ENCODE measurements around the gene GALK1.

The GALK1 gene

DNA sequence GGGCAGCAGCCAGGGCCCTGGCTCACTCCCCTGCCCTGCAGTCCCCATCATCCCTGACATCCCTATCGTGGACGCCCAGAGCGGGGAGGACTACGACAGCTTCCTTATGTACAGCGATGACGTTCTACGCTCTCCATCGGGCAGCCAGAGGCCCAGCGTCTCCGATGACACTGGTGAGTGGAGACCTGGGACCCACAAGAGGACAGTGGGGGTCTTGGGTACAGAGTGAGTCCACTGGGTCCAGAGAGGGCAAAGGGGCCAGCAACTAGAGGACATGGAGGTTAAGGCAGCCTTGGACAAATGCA, 12.6 kb downstream of the GALK1 start:
- Histone ChIP-seq H3K4me2 (ENCODE audit: insufficient read depth, low read length, poor library complexity, severe bottlenecking) (no peak overlapping the region), H3K9ac (ENCODE audit: low read depth, low read length, poor library complexity) (peak overlapping the region; percentile 54), H3K4ac (ENCODE audit: low read length) (no peak overlapping the region), H3K14ac (ENCODE audit: low read length) (no peak overlapping the region), H2AFZ (ENCODE audit: low read length) (no peak overlapping the region), H3K9me3 (replicated peaks in 1 of 2; ENCODE audit: control insufficient read depth in 2 of 2, insufficient read depth in 1 of 2, low read depth in 1 of 2, low read length in 2 of 2) (no peaks in the 10 kb centered on the region), H3K18ac (ENCODE audit: low read length) (no peak overlapping the region), H3K36me3 (replicated peaks in 1 of 2; ENCODE audit: control insufficient read depth in 2 of 2, insufficient read depth in 2 of 2, low read length in 2 of 2) (no peaks in the 10 kb centered on the region), H2BK5ac (ENCODE audit: low read length) (peak overlapping the region; percentile 60), H2AK5ac (ENCODE audit: low read depth, low read length) (peak overlapping the region; percentile 93), H3K27me3 (ENCODE audit: control insufficient read depth in 3 of 3, insufficient read depth in 3 of 3, low read depth in 1 of 3, low read length in 3 of 3) (peaks cover 0 to 21% (median 5%) of the 10 kb centered on the region in 3 experiments), H3K27ac (replicated peaks; ENCODE audit: low read length) (no peak overlapping the region), H2BK120ac (ENCODE audit: low read depth, low read length) (no peak overlapping the region), H3K23ac (ENCODE audit: low read depth, low read length, poor library complexity) (no peak overlapping the region), H2BK12ac (ENCODE audit: low read length) (no peak overlapping the region), H4K8ac (ENCODE audit: low read depth, low read length) (peak overlapping the region; percentile 86), H3K4me3 (ENCODE audit: low read length in 2 of 2) (peak overlapping the region in 1 of 2 donors; percentile 5), H3K79me1 (ENCODE audit: low read depth, low read length) (peaks cover 3% of the 10 kb centered on the region), H2BK15ac (ENCODE audit: low read length) (peak overlapping the region; percentile 79), H3K4me1 (ENCODE audit: control insufficient read depth in 2 of 2, insufficient read depth in 1 of 2, low read depth in 1 of 2, low read length in 2 of 2) (peaks cover 0 to 8% of the 10 kb centered on the region in 2 donors), H4K91ac (ENCODE audit: low read depth, low read length, poor library complexity) (no peak overlapping the region)
- WGBS, 2 donors (ENCODE audit: extremely low coverage in 2 of 2, insufficient read length in 2 of 2, insufficient replicate concordance in 1 of 2), result no CpG with 5 or more reads among the region's 10 CpGs
- DNase-seq (ENCODE audit: low spot score), result no peak

- no CpG with 5 or more reads among the region's 24 CpGs for WGBS, 2 donors (ENCODE audit: extremely low coverage in 2 of 2, insufficient read length in 2 of 2, insufficient replicate concordance in 1 of 2)
These were observed 13.2 kb downstream of the GALK1 start for GRCh38 chr17:75751676-75752404.

DNA sequence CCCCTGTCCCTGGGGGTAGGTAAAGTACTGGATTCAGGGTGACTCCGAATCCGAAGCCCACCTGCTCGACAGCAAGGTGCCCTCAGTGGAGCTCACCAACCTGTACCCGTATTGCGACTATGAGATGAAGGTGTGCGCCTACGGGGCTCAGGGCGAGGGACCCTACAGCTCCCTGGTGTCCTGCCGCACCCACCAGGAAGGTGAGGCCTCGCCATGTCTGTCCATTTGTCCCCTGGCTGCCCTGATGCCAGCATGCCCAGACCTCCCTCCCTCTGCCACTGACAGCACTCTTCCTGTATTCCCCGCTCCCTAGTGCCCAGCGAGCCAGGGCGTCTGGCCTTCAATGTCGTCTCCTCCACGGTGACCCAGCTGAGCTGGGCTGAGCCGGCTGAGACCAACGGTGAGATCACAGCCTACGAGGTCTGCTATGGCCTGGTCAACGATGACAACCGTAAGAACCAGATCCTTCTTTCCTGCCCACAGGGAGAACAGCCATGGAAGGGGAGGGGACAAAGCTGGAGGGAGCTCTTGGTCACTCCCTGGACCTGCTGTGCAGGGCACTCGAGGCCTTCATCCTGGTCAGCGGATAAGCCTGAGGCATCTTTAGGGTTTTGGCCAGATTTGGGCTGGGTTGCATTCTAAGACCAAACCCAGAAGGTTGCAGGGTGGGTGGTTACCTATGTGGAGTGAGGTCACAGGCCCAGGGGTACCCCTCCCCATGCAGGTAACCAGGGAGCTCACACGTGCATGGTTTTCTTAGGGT, 14.2 kb downstream of the GALK1 start:
- H4K91ac ChIP-seq (ENCODE audit: low read depth, low read length, poor library complexity), result no peak overlapping the region
- DNase-seq (ENCODE audit: low spot score), result no peak
- H3K23ac ChIP-seq (ENCODE audit: low read depth, low read length, poor library complexity), result peak overlapping the region; percentile 73
- no peak overlapping the region for H3K27ac ChIP-seq (replicated peaks; ENCODE audit: low read length)
- no peak overlapping the region for H3K4me2 ChIP-seq (ENCODE audit: insufficient read depth, low read length, poor library complexity, severe bottlenecking)
- peak overlapping the region; percentile 23 for H3K4ac ChIP-seq (ENCODE audit: low read length)
- peak overlapping the region; percentile 58 for H3K18ac ChIP-seq (ENCODE audit: low read length)
- no peaks in the 10 kb centered on the region for H3K36me3 ChIP-seq (replicated peaks in 1 of 2; ENCODE audit: control insufficient read depth in 2 of 2, insufficient read depth in 2 of 2, low read length in 2 of 2)
- H3K9ac ChIP-seq (ENCODE audit: low read depth, low read length, poor library complexity), result peak overlapping the region; percentile 2
- no peaks in the 10 kb centered on the region for H3K9me3 ChIP-seq (replicated peaks in 1 of 2; ENCODE audit: control insufficient read depth in 2 of 2, insufficient read depth in 1 of 2, low read depth in 1 of 2, low read length in 2 of 2)
- peak overlapping the region; percentile 60 for H2BK5ac ChIP-seq (ENCODE audit: low read length)
- H2BK12ac ChIP-seq (ENCODE audit: low read length), result peak overlapping the region; percentile 58
- H3K4me3 ChIP-seq (ENCODE audit: low read length in 2 of 2), result no peak overlapping the region
- WGBS, 2 donors (ENCODE audit: extremely low coverage in 2 of 2, insufficient read length in 2 of 2, insufficient replicate concordance in 1 of 2), result no CpG with 5 or more reads among the region's 23 CpGs
- H3K27me3 ChIP-seq (ENCODE audit: control insufficient read depth in 3 of 3, insufficient read depth in 3 of 3, low read depth in 1 of 3, low read length in 3 of 3), result peaks cover 0 to 21% (median 5%) of the 10 kb centered on the region in 3 experiments
- no peak overlapping the region for H2AFZ ChIP-seq (ENCODE audit: low read length)
- H2AK5ac ChIP-seq (ENCODE audit: low read depth, low read length), result peak overlapping the region; percentile 89
- peaks cover 2% of the 10 kb centered on the region for H3K79me1 ChIP-seq (ENCODE audit: low read depth, low read length)
- H2BK15ac ChIP-seq (ENCODE audit: low read length), result peak overlapping the region; percentile 89
- H4K8ac ChIP-seq (ENCODE audit: low read depth, low read length), result no peak overlapping the region
- no peak overlapping the region for H3K14ac ChIP-seq (ENCODE audit: low read length)
- peaks cover 0 to 8% of the 10 kb centered on the region in 2 donors for H3K4me1 ChIP-seq (ENCODE audit: control insufficient read depth in 2 of 2, insufficient read depth in 1 of 2, low read depth in 1 of 2, low read length in 2 of 2)
- no peak overlapping the region for H2BK120ac ChIP-seq (ENCODE audit: low read depth, low read length)

More at GRCh38 chr17:75751676-75752404, 13.2 kb downstream of the GALK1 start:
- H2AK5ac ChIP-seq (ENCODE audit: low read depth, low read length), result peak overlapping the region; percentile 93
- H2BK12ac ChIP-seq (ENCODE audit: low read length), result no peak overlapping the region
- H3K27ac ChIP-seq (replicated peaks; ENCODE audit: low read length), result no peak overlapping the region
- H2BK5ac ChIP-seq (ENCODE audit: low read length), result peak overlapping the region; percentile 60
- H3K9me3 ChIP-seq (replicated peaks in 1 of 2; ENCODE audit: control insufficient read depth in 2 of 2, insufficient read depth in 1 of 2, low read depth in 1 of 2, low read length in 2 of 2), result no peaks in the 10 kb centered on the region
- H2AFZ ChIP-seq (ENCODE audit: low read length), result no peak overlapping the region
- no peak overlapping the region for H3K18ac ChIP-seq (ENCODE audit: low read length)
- peak overlapping the region; percentile 54 for H3K9ac ChIP-seq (ENCODE audit: low read depth, low read length, poor library complexity)
- H2BK15ac ChIP-seq (ENCODE audit: low read length), result peak overlapping the region; percentile 10
- H3K36me3 ChIP-seq (replicated peaks in 1 of 2; ENCODE audit: control insufficient read depth in 2 of 2, insufficient read depth in 2 of 2, low read length in 2 of 2), result no peaks in the 10 kb centered on the region
- peaks cover 0 to 21% (median 5%) of the 10 kb centered on the region in 3 experiments for H3K27me3 ChIP-seq (ENCODE audit: control insufficient read depth in 3 of 3, insufficient read depth in 3 of 3, low read depth in 1 of 3, low read length in 3 of 3)
- H4K8ac ChIP-seq (ENCODE audit: low read depth, low read length), result peak overlapping the region; percentile 86
- H3K4me3 ChIP-seq (ENCODE audit: low read length in 2 of 2), result no peak overlapping the region
- H3K79me1 ChIP-seq (ENCODE audit: low read depth, low read length), result peaks cover 2% of the 10 kb centered on the region
- H2BK120ac ChIP-seq (ENCODE audit: low read depth, low read length), result no peak overlapping the region
- no peak overlapping the region for H3K4ac ChIP-seq (ENCODE audit: low read length)
- no peak overlapping the region for H3K14ac ChIP-seq (ENCODE audit: low read length)
- no peak overlapping the region for H3K4me2 ChIP-seq (ENCODE audit: insufficient read depth, low read length, poor library complexity, severe bottlenecking)
- H4K91ac ChIP-seq (ENCODE audit: low read depth, low read length, poor library complexity), result no peak overlapping the region
- H3K4me1 ChIP-seq (ENCODE audit: control insufficient read depth in 2 of 2, insufficient read depth in 1 of 2, low read depth in 1 of 2, low read length in 2 of 2), result peaks cover 0 to 8% of the 10 kb centered on the region in 2 donors
- no peak overlapping the region for H3K23ac ChIP-seq (ENCODE audit: low read depth, low read length, poor library complexity)
- DNase-seq (ENCODE audit: low spot score), result no peak
